ENCODE measurements around the gene CMTM1.
A peak's percentile ranks its signal among the peaks of the same experiment; 100 is the strongest.
"Not testable (repeated sequence)": the region's sequence is repeated elsewhere in the genome, so short reads cannot be mapped to it uniquely, and the experiment has no call there.

The CMTM1 gene

DNA sequence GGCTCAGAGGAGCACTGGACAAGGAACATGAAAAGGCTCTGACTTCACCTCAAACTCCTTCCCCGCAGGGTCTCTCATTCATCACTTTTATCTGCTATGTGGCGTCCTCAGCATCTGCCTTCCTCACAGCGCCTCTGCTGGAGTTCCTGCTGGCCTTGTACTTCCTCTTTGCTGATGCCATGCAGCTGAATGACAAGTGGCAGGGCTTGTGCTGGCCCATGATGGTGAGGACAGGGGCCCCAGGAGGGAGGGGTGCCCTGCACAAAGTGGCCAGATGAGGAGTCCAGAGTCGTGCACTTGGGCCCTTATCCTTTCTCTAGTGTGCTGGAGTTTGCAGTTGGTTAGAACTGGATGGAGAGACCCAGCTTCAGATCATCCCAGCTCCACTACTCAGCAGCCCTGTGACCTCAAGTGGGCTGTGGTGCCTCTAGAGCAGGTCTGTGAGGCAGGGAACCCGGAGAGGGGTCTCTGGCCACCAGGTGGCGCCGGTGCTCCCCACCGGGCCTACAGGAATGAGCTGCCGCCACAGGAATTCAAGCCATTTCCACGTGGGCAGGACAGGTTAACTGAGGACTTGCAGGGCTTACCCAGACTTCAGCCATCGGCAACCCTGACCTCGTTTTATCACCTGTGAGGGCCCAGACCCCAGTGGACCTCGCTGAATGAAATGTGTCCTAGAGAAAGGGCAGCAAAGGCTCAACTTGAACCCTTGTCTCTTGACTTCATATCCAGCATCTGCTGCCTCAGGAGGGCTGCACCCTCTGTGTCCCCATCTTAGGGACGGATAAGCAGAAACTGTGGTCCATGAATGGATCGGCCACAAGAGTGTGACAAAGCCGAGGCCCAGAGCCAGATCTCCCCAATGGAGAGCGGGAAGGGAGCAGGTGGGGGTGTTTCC lies 42.3 kb downstream of the CMTM1 start:
- Histone ChIP-seq H3K4me3 (ENCODE audit: low read length) (no peak overlapping the region), H3K9me3 (ENCODE audit: control insufficient read depth, insufficient read depth, low read length) (no peaks in the 10 kb centered on the region), H3K27ac (ENCODE audit: low read depth, low read length) (no peak overlapping the region), H3K9me2 (replicated peaks; ENCODE audit: control insufficient read depth, low read length) (no peaks in the 10 kb centered on the region), H3K27me3 (ENCODE audit: control insufficient read depth, low read length) (no peaks in the 10 kb centered on the region), H3K79me2 (ENCODE audit: control insufficient read depth, low read length) (peaks cover 13% of the 10 kb centered on the region), H4K20me1 (ENCODE audit: control insufficient read depth, insufficient read depth, low read depth, low read length) (peaks cover 7% of the 10 kb centered on the region; the same call in 1 of the 2 replicates), H3F3A (ENCODE audit: control insufficient read depth, insufficient read depth) (peaks cover 10% of the 10 kb centered on the region), H3K4me1 (ENCODE audit: control insufficient read depth, low read length) (peaks cover 43% of the 10 kb centered on the region), H3K4me2 (ENCODE audit: low read length) (peak overlapping the region; percentile 24; the same call in 1 of the 2 replicates), H3K36me3 (ENCODE audit: control insufficient read depth, low read length) (peaks cover 38% of the 10 kb centered on the region)
- TF ChIP-seq EZH2phosphoT487 (IDR thresholded peaks at IDR 0.05; ENCODE audit: borderline replicate concordance, low read length): no peak
- TF ChIP-seq, protein P1, sequence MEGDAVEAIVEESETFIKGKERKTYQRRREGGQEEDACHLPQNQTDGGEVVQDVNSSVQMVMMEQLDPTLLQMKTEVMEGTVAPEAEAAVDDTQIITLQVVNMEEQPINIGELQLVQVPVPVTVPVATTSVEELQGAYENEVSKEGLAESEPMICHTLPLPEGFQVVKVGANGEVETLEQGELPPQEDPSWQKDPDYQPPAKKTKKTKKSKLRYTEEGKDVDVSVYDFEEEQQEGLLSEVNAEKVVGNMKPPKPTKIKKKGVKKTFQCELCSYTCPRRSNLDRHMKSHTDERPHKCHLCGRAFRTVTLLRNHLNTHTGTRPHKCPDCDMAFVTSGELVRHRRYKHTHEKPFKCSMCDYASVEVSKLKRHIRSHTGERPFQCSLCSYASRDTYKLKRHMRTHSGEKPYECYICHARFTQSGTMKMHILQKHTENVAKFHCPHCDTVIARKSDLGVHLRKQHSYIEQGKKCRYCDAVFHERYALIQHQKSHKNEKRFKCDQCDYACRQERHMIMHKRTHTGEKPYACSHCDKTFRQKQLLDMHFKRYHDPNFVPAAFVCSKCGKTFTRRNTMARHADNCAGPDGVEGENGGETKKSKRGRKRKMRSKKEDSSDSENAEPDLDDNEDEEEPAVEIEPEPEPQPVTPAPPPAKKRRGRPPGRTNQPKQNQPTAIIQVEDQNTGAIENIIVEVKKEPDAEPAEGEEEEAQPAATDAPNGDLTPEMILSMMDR (IDR thresholded peaks at IDR 0.05; ENCODE audit: low read depth, low read length, poor library complexity, severe bottlenecking): peak; percentile 97

DNA sequence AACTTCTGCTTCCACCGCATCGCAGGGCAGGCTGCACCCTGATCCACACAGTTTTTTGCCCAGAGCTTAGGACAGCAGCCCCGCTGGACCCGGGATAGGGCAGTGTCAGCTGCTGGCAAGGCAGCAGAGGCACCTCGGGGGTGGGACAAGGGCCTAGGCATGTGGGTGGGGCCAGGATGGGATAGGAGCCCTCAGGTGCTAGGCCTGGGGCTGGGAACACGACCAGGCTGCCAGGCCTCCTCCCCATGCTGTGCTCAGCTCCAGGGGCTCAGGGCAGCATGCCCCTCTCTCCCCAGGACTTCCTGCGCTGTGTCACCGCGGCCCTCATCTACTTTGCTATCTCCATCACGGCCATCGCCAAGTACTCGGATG lies 42.9 kb downstream of the CMTM1 start:
- Histone ChIP-seq H3K4me3 (ENCODE audit: low read length) (no peak overlapping the region), H4K20me1 (ENCODE audit: control insufficient read depth, insufficient read depth, low read depth, low read length) (peaks cover 7% of the 10 kb centered on the region; the same call in 1 of the 2 replicates), H3K4me2 (ENCODE audit: low read length) (no peak overlapping the region), H3F3A (ENCODE audit: control insufficient read depth, insufficient read depth) (peaks cover 8% of the 10 kb centered on the region; the same call in 1 of the 2 replicates), H3K36me3 (ENCODE audit: control insufficient read depth, low read length) (peaks cover 38% of the 10 kb centered on the region), H3K27me3 (ENCODE audit: control insufficient read depth, low read length) (no peaks in the 10 kb centered on the region), H3K9me2 (replicated peaks; ENCODE audit: control insufficient read depth, low read length) (no peaks in the 10 kb centered on the region), H3K79me2 (ENCODE audit: control insufficient read depth, low read length) (peaks cover 13% of the 10 kb centered on the region), H3K4me1 (ENCODE audit: control insufficient read depth, low read length) (peaks cover 36% of the 10 kb centered on the region), H3K9me3 (ENCODE audit: control insufficient read depth, insufficient read depth, low read length) (no peaks in the 10 kb centered on the region), H3K27ac (ENCODE audit: low read depth, low read length) (no peak overlapping the region)
- no peak for TF ChIP-seq EZH2phosphoT487 (IDR thresholded peaks at IDR 0.05; ENCODE audit: borderline replicate concordance, low read length)
- TF ChIP-seq, protein P1 (IDR thresholded peaks at IDR 0.05; ENCODE audit: low read depth, low read length, poor library complexity, severe bottlenecking): no peak

DNA sequence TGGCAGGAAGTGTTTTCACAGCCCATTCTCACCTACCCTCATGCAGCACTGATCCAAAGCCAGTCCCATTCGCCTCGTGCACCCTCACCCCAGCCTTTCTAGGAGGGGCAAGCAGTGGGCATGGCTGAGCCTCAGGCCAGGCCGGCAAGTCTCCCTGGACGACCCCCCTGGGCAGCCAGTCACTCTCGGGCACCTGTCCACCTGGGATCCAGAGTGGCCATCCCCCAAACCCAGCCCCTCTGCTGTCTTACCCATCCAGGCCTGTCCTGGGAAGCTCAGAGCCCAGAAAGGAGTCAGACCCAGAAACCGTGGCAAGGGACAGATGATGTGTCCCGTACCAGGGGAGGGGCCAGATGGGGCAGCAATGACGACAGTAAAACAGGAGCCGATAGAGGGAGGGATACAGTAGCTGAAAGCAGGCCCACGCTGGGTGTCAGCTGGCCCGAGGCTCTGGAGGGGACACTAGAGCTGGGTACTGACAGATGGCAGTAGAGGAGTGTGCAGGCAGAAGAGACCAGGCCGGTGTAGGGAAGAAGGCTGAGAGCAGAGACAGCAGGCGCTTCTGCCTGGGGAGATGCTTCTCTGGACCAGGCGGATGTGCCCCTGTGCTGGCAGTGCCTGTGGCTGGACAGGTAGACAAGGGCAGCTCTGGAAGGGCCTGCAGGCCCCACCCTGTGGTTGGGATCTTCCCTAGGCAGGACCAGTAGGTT lies 44.0 kb downstream of the CMTM1 start:
- TF ChIP-seq, protein P1 (IDR thresholded peaks at IDR 0.05; ENCODE audit: low read depth, low read length, poor library complexity, severe bottlenecking): no peak
- no peak for TF ChIP-seq EZH2phosphoT487 (IDR thresholded peaks at IDR 0.05; ENCODE audit: borderline replicate concordance, low read length)
- Histone ChIP-seq H3K4me2 (ENCODE audit: low read length) (no peak overlapping the region), H3K36me3 (ENCODE audit: control insufficient read depth, low read length) (peaks cover 38% of the 10 kb centered on the region), H3K9me3 (ENCODE audit: control insufficient read depth, insufficient read depth, low read length) (no peaks in the 10 kb centered on the region), H3K27ac (ENCODE audit: low read depth, low read length) (no peak overlapping the region), H3K9me2 (replicated peaks; ENCODE audit: control insufficient read depth, low read length) (no peaks in the 10 kb centered on the region), H3K79me2 (ENCODE audit: control insufficient read depth, low read length) (peaks cover 11% of the 10 kb centered on the region), H3K4me1 (ENCODE audit: control insufficient read depth, low read length) (peaks cover 35% of the 10 kb centered on the region), H3F3A (ENCODE audit: control insufficient read depth, insufficient read depth) (peaks cover 8% of the 10 kb centered on the region; the same call in 1 of the 2 replicates), H3K27me3 (ENCODE audit: control insufficient read depth, low read length) (no peaks in the 10 kb centered on the region), H3K4me3 (ENCODE audit: low read length) (no peak overlapping the region), H4K20me1 (ENCODE audit: control insufficient read depth, insufficient read depth, low read depth, low read length) (peaks cover 7% of the 10 kb centered on the region)

DNA sequence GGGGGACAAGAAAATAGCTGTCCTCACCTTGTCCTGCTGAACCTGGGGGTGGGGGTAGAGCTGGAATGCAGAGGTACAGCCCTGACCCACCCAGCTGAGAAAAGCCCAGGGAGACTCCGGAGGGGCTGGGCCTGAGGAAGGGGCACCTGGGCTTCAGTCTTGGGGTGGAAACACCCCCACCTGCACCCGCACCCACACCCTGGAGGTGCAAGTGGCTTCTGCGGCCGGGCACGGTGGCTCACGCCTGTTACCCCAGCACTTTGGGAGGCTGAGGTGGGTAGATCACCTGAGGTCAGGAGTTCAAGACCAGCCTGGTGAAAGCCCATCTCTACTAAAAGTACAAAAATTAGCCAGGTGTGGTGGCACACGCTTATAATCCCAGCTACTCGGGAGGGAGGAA lies 45.7 kb downstream of the CMTM1 start:
- not testable (repeated sequence) for H3K27ac ChIP-seq (ENCODE audit: low read depth, low read length); H3K4me3 ChIP-seq (ENCODE audit: low read length); H3K9me3 ChIP-seq (ENCODE audit: control insufficient read depth, insufficient read depth, low read length); H3K9me2 ChIP-seq (replicated peaks; ENCODE audit: control insufficient read depth, low read length); H3K79me2 ChIP-seq (ENCODE audit: control insufficient read depth, low read length); H3F3A ChIP-seq (ENCODE audit: control insufficient read depth, insufficient read depth); H3K27me3 ChIP-seq (ENCODE audit: control insufficient read depth, low read length); H4K20me1 ChIP-seq (ENCODE audit: control insufficient read depth, insufficient read depth, low read depth, low read length); H3K4me2 ChIP-seq (ENCODE audit: low read length)
- peaks cover 20% of the 10 kb centered on the region for H3K4me1 ChIP-seq (ENCODE audit: control insufficient read depth, low read length)
- H3K36me3 ChIP-seq (ENCODE audit: control insufficient read depth, low read length): peaks cover 38% of the 10 kb centered on the region
